GM19193 (cell line): Measurements from ENCODE around the gene TMEM272.

ENCODE experiments used
- POLR2A ChIP-seq: IDR thresholded peaks from 4 replicates; pipeline ENCODE4 v1.6.1; 2011; ENCODE audit not compliant: insufficient read depth, insufficient read length; ENCODE audit errors: extremely low read depth

TMEM272 gene

DNA sequence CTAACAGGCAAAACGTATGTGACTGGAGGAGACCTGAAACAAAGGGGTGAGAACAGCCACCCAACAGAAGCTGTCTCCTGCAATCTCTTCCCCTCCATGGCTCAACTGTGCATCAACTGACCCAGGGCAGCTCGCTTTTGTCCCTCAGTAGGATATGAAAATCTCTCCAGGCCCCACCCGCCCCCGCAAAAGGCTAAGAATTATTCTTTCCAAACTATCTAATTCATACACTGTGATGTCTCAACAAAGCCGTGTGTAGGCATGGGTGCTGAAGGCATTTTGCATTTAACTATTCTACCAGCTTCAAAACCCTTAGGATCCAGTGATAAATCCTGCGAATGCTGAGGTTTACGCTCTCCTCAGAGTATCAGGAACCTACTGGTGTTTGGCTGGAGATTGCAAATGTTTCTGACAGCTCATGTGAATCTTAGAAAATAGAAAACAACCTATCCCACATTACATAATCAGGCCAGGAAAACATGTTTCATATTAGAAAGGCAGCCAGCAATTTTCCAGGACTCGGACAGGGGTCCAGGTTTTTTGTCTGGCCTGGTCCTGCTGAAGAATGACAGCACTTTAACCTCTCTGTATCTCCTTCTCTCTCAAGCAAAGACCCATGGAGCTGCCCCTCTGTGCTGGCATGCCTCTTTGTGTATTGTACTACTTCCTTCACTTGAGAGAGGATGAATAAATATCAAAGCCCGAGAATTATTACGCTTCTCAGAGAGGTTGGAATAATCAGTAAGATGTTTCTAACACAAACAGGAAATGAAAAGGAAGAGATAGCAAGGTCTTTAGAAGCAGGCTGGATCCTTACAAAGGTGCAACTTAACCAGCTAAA is 58.3 kb downstream of the TMEM272 start:
- no peak for TF ChIP-seq POLR2A

DNA sequence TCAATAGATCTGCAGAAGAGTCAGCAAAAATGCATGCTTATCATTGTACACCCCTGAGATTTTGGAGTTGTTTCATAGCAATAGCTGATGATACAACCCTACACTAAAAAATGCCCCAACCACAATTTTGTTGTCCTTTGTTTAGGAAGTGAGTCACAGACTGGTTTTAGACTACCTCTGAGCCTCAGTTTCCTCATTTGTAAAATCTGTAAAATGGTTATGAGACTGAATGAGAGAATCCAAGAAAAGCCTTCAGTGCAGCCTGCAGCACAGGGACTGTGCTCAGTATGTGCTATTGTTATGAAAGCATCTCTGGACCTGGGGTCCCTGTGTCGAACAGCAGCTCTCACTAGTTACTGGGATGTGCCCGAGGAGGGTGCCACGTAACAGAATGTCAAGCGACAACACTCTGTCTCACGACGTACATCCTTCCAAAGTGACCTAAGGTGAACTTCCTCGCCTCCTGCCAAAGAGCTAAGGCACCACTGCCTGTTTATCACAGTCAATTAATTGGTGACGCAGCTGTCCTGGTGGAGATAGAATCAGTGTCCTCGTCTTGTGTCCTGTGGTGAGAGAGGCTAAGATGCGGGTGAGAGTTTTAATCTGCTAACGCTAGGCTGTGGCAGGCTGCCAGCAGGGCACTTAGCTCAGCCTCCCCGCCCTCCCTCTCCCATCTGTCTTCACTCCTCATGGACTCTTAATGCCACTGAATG is 59.1 kb downstream of the TMEM272 start:
- no peak for TF ChIP-seq POLR2A

DNA sequence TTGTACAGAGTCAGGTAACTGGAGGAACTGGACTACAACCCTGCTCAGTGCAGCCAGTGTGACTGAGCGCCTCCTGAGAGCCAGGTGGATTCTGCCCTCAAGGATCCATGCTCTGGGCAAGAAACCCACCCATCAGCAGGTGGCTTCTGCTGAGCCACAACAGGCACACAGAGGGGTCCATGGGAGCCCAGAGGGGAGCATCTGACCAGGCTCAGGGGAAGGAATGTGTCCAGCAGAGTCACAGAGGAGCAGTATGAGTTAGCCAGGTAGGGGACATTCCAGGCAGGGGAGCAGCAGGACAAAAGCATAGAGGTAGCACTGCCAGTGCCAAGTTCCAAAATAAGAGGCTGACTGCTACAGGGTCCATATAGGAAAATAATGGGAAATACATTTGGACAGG is 60.9 kb downstream of the TMEM272 start:
- TF ChIP-seq POLR2A: no peak

DNA sequence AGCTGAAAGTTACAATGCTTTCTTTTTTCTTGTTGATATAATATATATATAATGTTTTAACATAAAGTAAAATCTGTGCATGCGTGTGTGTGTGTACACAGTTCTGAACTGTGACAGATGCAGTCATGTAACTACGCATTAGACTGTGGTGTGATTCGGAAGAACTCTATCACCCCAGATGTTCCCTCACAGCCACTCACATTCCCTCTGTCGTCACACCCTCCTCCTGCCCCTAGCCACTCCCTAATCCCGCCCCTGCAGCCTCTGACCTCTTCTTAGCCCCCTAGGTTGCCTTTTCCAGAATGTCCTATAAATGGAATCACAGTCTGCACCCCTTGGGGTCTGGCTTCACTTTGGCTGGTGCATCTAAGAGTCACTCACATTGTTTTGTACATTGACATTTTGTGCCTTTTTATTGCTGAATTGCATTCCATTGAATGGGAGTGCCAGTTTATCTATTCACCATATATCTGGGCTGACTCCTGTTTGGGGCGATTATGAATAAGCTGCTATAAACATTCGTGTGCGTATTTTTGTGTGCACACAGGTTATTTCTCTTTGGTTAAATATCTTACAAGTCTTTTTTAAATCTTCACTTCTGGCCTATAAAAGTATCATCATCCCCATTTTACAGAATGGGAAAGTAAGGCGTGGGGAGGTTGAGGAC is 61.4 kb downstream of the TMEM272 start:
- no peak for TF ChIP-seq POLR2A

DNA sequence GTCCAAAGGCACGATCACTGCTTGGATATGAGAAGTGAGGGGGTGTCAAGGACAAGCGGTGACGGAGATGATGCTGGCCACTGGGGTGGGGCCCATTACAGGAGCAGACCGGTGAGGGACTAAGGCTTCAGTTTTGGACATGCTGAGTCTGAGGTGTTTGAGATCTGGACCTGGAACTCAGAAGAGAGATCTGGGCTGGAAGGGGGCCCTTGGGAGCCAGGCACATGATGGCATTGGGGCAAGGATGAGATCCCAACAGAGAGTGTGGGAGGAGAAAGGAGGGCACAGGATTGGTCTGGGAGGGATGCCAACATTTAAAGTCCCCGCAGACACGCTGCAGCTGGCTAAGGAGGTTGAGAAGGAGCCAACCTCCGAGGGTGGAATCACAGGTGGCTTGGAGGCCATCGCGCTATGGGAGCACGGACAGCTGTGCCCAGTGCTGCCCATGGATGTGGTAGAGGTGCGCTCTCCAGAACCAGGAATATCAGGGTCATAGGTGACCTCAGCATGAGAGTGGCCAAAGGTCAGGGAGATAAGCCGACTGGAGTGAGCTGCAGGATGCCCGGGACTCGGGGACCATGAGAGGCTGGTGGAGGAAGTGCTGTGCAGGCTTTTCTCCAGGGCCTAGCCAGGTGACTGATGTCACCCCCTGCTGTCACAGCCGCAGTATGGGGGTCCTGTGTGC is 62.8 kb downstream of the TMEM272 start:
- TF ChIP-seq POLR2A: no peak

DNA sequence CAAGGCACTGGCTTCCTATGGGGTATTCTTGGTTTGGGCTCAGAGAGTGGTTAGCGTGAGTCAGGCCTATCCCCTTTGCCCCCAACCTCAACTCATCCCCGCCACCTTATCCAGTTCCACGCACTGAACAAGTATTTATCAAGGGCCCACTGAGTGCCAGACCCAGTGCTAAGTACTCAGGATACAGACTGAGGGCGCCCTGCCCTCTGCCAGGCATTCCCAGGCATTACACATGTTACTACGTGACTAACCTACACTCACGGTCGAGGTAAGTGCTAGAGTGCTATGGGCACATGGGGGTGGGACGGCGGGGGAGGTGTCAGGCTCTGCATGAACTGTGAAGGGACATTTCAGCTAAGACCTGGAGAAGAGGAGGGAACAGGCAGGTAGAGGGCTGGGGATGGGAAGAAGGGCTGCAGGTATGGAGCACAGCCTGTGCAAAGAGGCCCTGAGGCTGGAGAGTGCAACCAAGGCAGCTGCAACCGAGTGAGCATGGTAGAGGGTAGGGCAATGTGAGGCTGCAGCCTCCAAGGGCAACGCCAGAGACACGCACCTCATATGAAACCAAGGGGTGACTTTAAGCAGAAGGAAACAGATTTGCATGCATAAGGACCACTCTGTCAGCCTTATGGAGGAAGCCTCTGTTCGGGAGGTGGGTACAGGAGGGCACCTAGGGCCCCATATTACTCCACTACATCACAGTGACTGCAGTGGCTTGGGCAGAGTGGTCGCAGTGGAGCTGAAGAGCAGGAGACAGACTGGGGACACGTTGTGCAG is 63.5 kb downstream of the TMEM272 start:
- TF ChIP-seq POLR2A: no peak

DNA sequence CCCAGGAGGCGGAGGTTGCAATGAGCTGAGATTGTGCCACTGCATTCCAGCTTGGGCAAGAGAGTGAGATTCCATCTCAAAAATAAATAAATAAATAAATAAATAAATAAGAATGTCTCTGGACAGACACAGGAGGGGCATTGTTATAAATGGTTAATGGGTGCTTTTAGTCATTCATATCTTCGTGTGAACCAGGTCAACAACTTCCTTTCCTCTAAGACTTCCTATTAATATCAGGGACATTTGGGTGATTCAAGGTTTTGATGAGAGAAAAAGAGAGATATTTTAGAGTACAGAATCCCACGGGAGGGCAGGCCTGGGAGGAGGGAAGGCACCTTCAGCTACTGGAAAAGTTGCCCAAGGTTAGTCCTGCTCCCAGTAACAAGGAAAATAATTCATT is 64.9 kb downstream of the TMEM272 start:
- TF ChIP-seq POLR2A: no peak

DNA sequence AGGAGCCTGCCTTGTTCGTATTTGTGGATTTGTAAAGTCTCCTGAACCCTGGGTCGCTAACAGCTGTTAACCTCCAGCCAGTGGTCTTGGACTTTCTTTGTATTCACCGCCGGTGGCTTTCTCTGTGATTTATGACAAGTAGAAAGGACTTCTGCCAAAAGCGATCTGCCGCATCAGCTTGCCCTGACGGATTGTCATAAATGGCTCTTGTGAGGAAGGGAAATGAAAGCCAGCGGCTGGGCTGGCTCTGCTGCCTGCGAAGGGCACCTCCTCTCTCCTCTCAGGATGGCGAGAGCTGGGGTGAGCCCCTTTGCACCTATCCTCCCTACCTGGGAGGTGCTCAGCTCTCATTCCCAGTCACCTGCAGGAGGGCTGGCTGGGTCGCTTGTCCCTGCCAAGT is 66.6 kb downstream of the TMEM272 start:
- no peak for TF ChIP-seq POLR2A

DNA sequence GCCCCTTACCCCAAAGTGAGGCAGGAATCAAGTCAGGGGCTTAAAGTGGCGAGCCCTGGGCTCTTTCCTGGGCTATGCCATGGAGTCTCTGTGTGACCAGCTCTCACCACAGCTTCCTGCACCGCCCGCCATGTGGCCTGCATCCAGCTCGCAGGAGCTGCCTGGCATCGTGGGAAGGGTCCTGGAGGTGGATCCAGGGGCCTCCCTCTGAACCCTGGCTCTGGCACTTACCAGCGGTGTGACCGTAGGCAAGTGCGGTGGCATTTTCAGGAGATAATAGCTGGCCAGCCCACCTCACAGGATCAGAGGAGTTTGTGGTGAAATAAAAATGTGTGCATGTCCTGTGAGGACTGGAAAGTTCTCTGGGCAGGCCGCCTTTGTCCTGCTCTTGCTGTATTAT is 67.1 kb downstream of the TMEM272 start:
- no peak for TF ChIP-seq POLR2A

DNA sequence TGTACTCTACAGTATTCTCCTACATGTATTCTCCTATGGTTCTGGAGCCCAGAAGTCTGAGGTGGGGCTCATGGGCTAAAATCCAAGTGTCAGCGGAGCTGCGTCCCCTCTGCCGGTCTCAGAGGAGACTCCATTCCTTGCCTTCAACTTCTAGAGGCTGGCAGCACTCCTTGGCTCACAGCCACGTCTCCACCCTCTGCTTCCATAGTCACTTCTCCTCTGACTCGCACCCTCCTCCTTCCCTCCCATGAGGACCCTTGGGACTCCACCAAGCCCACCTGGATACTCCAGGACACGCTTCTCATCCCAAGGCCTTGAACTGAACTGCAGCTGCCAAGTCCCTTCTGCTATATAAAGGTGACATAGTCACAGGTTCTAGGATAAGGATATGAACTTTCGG is 68.8 kb downstream of the TMEM272 start:
- no peak for TF ChIP-seq POLR2A

DNA sequence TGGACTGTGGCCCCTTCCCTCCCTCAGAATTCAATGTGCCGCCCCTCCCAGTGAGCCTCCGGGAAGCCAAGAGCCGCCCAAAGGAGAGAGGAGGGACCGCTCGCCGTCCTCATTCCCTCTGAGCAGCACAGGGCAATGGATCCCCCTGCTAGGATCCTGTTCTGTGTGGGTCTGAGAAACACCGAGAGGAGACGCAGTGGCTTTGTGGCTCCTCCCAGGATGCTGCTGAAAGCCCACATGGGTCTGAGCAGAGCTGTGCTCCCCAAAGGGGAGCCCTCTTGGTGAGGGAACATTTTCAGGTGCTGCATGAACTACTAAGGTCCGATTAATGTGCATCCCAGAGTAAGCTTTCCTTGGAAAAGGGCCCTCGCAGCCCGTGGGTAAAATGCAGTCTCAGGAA is 71.5 kb downstream of the TMEM272 start:
- no peak for TF ChIP-seq POLR2A

DNA sequence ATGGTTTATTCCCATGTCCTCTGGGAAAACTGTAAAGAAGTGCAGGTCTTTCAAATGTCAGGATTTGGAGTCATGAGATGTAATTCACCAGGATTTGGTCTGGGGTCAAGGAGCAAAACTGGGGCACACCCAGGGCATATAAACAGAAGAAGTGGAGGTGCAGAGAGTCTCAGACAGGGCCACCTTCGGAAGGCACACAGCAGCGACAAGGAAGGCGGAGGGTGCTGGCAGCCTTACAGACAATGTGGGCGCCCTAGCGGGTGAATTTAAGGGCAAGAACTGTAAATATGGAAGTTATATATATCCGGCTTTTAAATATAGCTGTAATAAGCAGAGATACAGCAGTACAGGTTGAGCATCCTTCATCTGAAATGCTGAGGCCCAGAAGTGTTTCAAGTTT is 72.2 kb downstream of the TMEM272 start:
- no peak for TF ChIP-seq POLR2A

DNA sequence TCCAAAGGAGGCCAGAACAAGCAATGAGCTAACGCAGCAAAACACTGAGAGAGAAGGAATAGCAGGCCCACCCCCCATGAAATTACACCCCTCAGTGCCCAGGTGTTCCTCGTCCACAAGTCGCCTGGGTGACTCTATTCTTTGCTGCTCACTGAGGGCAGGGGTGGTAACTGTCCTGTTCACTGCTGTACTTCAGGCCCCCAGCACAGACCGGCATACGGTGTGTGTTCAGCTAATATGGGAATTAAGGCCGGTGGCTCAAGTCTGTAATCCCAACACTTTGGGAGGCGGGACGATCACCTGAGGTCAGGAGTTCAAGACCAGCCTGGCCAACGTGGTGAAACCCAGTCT is 72.9 kb downstream of the TMEM272 start:
- no peak for TF ChIP-seq POLR2A

DNA sequence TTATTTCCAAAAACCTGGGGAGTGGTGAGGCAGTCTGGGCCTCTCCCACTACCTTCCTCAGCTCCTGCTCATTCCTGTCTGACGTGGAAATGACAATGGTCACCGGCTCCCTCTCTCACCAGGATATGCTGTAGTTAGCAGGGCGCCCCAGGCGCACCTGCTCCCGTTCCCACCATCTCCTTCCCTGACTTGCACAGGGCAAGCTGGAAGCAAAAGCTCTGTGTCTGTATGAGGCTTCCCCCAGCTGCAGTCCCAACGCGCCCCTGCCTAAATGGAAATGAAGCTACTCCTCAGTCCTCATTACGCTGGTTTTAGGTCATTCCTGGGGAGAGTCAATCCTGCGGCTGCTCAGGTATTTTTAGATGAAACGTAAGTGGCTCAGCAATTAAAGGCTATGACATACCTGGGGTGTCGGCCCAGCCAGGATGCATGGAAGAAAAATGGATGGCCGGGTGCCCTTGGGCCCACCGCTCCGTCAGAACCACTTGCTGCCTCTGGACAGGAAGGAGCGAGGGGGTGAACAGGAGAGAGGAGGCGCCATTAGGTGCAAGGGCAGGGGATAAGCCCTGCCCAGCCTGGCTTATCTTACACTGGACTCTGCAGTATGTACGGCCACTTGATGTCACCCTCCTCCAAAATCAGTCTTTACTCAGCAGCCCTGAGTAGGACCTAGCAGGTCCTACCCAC is 73.4 kb downstream of the TMEM272 start:
- no peak for TF ChIP-seq POLR2A
